GM21367 (cell line): ENCODE results near the gene ATPAF1.
"Not testable (repeated sequence)": the region's sequence is repeated elsewhere in the genome, so short reads cannot be mapped to it uniquely, and the experiment has no call there.

Experiments used
- ATAC-seq: cut with Tn5 transposase; IDR thresholded peaks from one replicate; pipeline ENCODE4 v1.9.1; 2021; ENCODE audit not compliant: unreplicated experiment

Gene ATPAF1

DNA sequence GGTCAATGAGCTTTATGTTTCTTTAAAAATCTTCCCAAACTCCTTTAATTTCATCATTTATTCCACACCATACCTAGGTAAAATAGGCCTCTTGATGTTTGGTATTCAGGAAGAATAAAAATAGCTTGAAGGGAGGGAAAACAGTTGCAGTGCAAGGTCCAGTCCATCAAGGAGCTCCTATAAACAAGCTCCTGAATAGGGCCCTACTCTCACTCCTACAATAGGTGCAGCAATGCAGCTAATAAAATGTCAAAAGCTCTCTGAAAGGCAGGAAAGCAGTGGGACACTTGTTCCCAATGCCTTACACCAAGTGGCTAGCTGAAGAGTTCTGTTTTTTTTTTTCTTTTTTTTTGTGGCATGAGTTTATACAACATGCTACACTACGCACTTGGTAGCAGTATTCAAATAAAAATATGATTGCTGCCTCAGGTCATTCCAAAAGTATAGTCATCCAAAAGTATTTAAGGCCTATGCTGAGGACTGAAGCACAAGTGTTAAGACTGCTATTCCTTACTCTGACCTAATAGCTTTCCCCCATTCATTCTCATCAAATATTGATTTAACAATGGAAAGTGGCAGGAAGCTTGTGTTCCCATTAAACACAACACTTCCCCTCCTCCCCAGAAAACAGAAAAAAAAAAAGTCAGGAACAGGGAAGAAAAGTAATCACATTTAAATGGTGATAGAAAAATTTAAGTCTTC, 13.3 kb upstream of the ATPAF1 start:
- ATAC-seq, result no peak

DNA sequence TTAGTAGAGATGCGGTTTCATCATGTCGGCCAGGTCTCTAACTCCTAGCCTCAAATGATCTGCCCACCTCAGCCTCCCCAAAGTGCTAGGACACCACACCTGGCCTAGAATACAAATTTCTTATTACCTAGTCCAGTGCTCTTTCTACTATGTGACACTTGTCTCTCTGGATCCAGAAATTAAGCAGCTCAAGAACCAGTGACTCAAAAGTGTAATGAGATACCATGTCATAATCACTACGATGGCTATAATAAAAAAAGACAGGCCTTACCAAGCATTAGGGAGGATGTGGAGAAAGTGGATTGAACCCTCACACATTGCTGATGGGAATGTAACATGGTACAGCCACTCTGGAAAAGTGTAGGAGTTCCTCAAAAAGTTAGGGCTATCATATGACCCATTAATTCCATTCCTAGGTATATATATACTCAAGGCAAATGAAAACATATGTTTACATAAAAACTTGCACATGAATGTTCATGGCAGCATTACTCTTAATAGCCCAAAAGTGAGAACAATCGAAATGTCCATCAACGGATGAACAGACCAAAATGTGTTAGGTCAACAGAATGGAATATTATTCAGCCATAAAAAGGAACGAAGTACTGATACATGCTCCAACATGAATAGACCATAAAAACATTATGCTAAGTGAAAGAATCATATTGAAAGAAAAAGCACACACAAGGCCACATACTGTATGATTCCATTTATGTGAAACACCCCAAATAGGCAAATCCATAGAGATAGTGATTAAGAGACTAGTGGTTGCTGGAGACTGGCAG, 11.8 kb upstream of the ATPAF1 start:
- no peak for ATAC-seq

DNA sequence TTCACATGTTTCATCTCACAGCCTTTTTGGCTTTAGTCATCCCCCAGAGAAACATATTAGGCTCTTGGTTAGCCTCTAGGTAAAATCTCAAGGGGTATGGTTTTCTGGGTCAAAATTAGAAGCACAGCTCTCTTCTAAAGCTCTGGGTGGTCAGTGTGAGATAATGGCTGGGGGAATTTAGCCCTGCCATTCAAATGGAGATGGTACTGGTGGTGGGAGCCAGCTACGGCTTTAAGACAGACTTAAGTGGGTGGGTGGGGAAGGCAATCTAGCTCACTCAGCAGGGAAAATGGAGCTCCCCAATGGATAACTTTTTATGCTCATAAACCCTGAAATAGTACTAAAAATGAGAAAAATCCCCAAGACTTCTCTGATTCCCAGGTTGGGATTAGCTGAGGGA, 9.2 kb upstream of the ATPAF1 start:
- ATAC-seq, result no peak

DNA sequence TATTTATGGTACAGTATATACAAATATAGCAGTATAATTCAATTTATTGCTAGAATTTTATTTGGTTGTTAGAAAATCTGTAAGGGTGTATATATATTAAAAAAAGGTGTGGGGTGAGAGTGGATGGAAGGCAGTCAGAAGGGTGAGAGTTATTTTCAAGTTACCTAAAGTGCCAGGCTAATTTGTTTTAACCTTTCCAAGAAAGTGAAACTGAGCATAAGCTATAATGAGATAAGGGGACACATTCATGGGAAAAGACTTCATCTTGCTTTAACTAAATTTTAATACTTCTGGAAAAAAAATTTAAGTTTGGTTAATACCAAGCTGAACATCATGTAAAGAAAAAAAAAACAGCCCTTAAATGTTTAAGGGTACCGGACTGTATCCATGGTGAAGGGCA, 8.4 kb upstream of the ATPAF1 start:
- ATAC-seq, result no peak

DNA sequence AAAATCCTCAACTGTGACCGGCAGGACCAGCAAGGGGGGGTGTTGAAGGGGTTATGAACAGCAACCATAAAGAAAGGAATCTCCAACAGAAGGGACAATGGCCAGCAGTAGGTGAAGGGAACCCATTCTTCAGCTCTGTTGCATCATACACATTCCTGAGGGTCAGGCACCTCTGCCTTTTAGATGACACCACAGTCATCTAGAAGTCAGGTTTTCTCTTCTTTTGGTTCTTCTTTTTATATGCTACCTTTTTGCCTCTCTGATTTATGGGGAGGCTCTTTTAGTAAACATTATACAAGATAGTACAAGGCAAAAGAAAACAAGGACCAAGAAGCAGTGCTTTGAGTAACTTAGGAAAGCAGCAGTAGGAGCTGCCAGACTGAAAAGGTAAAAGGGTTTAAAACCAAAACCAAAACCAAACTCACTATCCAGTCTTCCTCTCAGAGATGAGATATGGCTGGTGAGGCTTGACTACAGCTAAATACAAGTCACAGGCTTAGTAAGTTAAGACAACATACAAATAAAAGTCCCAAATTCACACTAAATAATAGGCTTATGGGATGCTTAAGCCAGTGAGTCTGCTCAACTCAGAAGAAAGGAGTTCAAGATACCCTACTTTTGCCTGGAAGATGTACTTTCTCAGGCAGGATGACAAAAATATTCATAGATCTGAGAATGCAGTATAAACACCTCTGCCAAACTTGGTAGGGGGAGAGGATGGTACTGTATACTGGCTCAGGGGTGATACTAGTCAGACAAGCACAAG, 7.6 kb upstream of the ATPAF1 start:
- ATAC-seq, result peak; percentile 70

DNA sequence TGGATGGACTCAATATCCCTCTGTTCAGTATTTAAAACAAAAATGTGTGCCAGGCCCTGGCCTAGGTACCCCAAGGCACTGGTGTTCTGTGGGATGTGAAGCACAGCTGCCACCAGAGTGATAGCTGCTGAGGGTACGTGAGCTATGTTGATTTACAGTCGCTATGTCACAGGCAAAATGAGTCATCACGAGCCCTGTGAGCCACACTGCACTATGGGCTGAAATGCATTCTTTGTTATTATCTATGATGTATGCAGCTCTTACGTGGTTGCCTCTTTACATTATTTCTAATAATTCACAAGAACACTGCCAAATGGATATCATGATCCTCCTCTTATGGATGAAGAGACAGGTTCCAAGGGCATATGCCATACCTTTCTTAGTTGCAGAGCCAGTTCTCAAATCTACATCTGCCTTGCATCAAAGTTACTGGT, 5.6 kb upstream of the ATPAF1 start:
- no peak for ATAC-seq

DNA sequence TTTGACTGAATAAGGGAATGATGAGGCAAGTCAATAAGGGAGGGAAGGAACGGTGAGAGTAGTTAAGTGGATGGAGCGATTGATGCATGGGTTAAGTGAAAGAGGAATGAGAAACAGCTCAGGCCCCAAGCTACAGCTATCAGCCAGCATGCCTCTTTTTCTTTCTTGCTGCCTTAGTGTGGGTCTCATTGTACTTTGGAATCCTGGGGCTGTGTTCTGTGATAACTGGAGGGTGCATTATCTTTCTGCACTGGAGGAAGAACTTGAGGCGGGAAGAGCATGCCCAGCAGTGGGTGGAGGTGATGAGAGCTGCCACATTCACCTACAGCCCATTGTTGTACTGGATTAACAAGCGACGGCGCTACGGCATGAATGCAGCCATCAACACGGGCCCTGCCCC, 4.5 kb upstream of the ATPAF1 start:
- ATAC-seq, result no peak

DNA sequence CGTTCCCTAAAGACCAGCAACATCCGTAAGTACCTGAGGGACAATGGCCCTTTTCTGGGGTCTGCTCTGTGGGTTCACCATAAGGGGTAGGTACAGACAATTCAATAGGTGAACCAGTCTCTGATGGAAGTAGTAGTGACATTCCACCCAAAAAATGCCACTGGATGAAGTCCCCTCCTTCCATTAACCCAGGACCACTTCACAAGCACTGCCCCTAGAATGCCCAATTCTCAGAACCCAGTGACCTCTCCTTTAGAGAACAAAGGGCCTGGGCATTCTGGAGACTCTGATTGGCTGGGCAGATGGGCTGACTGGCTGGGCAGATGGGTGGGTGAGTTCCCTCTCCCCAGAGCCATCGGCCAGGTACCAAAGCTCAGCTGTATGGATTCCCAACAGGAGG, 3.4 kb upstream of the ATPAF1 start, which contains the start of gene TEX38:
TEX38 (plus strand) TSS at position 301 of the 400 bp plus-strand sequence; CDS start at position 382, 81 bp downstream.
- ATAC-seq, result no peak

DNA sequence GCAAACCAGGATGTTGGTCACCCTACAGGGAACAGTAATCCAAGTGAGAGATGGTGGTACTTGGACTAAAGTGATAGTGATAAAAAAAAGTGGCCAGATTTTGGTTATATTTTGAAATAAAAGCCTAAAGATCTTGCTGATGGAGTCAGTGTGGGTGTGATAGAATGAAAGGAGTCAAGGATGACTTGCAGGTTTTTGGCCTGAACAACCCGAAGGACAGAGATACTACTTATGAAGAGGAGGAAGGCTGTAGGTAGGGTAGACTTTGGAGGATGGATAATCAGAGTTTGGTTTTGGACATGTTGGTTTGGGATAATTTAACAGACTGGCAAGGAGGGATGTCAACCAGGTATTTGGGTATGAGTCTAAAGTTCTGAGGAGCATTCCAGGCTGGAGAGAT, 2.0 kb upstream of the ATPAF1 start:
- no peak for ATAC-seq

DNA sequence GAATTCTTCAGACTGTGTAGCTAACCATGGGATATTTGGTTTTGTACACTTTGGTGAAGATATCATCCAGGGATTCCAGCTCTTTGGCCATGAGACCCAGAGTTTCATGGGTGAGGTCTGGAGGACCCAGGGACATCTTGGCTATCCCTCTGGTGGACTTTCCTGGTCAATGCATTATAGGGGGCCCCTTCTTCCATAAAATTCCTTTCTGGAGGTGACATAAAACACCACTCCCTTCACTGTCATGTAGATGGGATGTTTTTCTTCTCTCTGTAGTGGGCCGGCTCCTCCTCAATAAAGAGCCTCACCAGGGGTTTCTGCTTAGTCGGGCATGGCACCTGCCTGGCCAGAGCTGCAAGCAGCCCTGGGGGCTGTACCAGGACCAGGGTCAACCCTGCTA, 2.2 kb downstream of the ATPAF1 start:
- no peak for ATAC-seq

DNA sequence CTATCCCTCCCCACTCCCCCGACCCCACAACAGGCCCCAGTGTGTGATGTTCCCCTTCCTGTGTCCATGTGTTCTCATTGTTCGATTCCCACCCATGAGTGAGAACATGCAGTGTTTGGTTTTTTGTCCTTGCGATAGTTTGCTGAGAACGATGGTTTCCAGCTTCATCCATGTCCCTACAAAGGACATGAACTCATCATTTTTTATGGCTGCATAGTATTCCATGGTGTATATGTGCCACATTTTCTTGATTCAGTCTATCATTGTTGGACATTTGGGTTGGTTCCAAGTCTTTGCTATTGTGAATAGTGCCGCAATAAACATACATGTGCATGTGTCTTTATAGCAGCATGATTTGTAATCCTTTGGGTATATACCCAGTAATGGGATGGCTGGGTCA, 5.2 kb downstream of the ATPAF1 start:
- ATAC-seq, result not testable (repeated sequence)

DNA sequence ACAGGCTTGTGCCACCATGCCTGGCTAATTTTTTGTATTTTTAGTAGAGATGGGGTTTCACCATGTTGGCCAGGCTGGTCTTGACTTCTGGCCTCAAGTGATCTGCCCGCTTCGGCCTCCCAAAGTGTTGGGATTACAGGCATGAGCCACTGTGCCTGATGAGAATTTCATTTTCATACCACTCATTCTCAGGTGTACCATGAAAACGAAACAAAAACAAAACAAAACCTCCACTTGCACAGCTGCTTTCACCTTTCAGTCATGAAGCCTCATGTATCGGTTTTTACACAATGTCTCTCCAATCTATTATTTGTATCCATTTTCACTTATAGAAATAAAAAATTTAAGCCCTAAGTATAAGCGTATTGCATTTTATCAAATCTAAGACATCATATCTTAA, 8.0 kb downstream of the ATPAF1 start:
- ATAC-seq, result peak; percentile 83

DNA sequence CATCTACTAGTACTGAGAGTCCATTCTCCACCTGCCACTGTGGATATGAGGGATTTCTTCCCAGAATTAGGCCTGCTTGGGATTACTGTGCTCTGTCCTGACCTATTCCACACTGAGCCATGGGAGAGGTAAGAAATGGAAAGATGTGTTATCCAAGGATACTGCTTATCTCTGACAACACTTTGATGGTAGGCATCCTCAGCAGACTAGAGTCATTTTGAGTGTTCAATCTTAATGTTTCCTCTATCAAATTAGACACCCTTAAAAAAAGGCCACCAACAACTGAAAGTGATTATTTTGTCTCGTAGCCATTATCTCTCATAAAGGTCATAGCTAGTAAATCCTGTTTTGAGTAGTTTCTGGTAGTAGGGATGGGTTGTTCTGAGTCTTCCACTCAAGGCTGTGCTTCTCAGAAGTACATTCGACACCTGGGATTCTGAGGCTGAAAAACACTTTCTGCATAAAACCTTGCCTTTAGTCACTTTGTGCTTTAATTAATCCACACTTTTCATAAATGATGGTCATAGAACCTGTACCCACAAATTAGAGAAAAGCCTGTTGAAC, 8.8 kb downstream of the ATPAF1 start:
- no peak for ATAC-seq

DNA sequence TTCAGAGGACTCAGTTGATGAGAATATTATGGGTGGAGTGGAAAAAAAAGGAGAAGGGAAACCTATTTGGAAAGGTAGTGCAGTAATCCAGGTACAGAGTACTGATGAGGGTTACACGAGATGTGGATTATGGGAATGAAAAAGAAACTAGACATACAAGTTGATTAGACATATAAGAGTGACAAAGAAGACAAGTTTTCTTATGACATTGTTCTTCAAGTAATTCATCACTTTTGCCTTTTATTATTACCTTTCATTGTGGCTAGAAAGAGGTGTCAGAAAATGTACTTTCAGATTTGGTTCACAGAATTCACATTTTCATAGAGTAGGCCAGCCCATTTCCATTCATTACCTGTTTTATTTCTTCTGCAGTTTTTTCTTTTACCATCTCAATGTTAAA, 10.4 kb downstream of the ATPAF1 start:
- no peak for ATAC-seq

DNA sequence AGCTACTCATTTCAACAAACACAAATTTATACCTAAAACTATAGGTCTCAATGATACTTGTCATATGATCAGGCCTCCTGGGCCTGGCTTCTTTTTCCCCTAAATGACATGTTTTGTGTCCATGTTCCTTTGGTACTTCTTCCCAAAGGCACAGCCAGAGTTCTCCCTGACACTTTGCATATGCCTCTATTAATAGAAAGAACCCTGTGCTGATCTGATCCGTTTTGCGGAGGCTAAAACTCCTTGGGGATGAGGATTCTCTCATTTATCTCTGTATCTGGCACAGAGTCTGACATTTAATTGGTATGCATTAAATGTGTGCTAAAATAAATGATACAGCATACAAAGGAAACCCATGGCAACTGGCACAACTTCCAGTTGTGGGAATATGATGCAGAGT, 11.5 kb downstream of the ATPAF1 start:
- ATAC-seq, result no peak

DNA sequence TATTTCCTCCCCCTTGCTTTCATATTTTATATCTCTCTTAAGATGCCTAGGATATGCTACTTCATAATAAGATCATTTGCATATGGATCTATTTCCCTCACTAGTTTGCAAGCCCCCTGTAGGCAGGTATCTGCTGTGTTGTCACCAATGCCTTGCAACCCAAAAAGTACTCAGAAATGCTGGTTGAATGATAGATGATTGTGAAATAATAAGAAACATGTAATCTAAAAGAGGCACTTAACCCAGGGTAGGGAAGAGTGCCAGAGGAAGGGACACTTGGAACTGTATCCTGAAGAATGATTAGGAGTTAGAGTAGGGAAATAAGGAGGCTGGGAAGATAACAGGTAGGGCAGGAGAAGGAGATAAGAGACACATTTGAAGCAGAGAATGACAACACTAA, 12.3 kb downstream of the ATPAF1 start:
- ATAC-seq, result no peak

DNA sequence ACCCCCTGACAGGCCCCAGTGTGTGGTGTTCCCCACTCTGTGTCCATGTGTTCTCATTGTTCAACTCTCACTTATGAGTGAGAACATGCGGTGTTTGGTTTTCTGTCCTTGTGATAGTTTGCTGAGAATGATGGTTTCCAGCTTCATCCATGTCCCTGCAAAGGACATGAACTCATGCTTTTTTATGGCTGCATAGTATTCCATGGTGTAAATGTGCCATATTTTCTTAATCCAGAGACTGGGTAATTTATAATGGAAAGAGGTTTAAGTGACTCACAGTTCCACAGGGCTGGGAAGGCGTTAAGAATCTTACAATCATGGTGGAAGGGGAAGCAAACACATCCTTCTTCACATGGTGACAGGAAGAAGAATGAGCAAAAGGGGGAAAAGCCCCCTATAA, 13.5 kb downstream of the ATPAF1 start:
- not testable (repeated sequence) for ATAC-seq

DNA sequence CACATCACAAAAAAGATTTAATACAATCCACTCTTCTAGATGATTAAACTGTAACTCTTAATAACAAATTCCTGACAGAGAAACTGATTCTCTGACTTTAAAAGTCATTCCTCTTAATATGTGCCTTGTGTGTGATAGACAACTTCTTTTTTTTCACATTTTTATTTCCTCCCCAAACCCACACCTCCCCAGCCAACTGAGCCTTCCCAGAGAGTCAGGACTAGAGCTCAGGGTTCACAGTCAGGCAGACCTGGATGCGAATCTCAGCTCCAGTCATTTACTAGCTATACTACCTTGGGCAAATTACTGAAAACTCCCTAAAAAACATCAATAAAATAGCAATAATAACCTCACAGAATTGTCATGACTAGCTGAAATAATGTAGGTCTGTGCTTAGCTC, 14.2 kb downstream of the ATPAF1 start:
- no peak for ATAC-seq

DNA sequence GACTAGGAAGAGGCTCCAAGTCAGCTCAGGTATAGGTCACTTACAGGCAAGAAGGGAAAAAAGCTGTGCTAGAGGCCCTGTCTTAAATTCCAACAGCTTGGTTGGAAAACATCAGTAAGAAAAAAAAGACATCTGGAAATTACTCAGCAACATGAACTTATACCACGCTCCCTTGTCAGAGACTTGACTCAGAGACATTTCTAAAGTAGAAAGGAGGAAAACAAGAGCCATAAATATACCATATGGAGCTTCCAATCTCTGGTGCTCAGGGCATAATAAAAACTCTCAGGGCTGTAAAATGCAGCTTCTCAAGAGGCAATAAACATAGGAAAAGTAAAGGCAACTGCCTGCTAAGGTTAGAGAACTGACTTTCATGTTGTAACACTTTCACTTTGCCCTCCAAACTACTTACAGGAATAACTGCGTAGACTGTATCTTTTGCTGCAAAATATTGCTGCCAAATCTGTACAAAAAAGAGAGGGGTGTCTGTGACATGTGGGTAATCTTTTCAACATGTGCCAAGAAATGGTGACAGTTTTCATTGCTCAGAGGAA, 14.7 kb downstream of the ATPAF1 start:
- ATAC-seq, result no peak

DNA sequence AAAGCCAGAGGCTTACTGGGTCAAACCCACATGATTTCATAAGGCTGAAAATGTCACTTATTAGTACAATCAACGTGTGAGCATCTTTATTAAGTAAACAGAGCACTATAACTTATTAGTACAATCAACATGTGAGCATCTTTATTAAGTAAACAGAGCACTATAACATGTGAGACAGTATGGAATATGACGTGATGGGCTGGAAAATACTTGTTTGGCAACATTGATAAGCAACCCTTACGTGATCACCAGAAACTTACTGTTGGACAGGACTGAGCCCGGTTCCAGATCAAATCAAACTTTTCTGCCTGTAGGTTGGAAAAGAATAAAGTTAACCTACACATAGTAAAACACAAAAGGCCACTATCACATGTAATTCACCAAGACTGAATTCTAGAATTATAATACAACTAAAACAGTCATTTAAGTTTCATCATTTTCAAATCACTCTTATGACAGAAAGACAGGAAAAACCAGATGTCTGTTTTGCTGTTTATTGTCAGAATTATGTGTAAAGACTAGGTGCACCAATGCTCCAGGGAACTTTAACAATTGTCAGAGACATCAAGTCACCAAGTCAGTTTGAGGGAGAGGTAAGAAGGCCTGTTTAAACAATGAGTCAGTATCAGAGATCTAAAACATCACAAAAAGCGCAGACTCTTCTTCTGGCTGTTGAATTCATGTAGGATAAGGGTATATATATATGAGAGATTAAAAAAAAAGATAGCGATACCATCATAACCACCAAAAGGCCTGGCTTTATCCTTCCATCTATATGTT, 15.7 kb downstream of the ATPAF1 start:
- no peak for ATAC-seq
